HG03103 (cell line): ENCODE measurements around the gene SYT1.
"Not testable (repeated sequence)": the region's sequence is repeated elsewhere in the genome, so short reads cannot be mapped to it uniquely, and the experiment has no call there.

Experiments used
- ATAC-seq: cut with Tn5 transposase; IDR thresholded peaks from one replicate; pipeline ENCODE4 v1.9.1; 2021; ENCODE audit warnings: low read depth; ENCODE audit not compliant: unreplicated experiment

SYT1 gene

DNA sequence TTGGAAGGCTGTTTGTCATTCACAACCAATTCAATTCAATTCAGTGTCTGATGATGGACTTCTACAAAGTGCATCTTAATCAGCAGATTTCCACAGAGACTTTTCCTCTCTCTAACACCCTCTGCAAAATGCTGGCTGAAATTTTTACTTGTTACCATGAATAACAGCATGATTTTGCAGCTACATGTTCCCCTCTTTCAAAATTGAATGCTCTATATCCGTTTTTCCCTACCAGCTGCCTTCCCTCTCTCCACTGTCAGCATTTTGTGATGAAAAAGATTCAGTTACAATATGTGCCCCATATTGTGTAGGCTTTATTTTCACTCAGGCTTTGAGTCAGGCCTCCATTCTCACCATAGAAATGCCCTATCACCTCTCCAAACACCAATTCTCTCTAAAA lies 334.6 kb downstream of the SYT1 start:
- ATAC-seq, result no peak

- ATAC-seq, result no peak
Observed at GRCh38 chr12:79200176-79200575, 335.6 kb downstream of the SYT1 start.

DNA sequence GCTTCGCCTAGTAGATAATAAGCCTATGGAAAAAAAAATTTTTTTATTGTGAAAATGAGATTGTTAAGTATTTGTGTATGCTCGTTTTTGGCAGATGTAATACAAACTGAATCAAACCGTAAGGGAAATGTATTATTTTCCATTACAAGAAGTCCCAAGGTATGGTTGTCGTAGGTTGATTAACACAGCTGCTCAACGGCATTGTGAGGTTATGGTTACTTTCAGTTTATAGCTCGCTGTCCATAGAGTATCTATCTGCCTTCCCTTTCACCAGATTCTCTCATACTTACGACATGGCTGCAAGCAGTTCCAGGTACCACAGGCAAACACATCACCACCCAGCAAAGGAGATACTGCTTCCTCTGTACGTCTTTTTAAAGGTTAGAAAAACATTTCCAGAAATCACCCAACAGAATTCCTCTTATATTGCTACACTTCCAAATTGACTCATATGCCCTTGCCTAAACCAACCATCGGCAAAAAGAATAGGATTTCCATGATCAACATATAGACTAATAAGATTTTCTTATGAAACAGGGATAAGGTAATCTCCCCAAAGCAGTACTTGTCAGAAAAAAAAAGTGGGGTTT lies 338.6 kb downstream of the SYT1 start:
- no peak for ATAC-seq

DNA sequence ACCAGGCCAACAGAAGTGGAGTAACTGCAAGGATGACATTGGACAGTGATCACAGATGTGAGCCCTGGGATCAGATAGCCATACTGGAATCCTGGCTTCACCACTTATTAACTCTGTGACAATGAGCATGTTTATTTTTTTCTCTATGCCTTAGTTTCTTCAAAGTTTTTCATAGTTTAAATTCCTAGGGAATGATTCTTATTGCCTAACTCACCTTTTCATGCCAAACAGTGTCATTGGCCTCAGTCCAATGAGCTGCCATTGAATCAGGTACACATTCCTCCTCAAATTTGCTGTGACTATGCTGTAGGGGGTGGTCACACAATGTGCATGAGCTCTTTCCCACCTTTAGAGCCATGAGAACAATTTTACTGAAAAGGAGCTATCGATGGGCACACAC lies 342.3 kb downstream of the SYT1 start:
- no peak for ATAC-seq

DNA sequence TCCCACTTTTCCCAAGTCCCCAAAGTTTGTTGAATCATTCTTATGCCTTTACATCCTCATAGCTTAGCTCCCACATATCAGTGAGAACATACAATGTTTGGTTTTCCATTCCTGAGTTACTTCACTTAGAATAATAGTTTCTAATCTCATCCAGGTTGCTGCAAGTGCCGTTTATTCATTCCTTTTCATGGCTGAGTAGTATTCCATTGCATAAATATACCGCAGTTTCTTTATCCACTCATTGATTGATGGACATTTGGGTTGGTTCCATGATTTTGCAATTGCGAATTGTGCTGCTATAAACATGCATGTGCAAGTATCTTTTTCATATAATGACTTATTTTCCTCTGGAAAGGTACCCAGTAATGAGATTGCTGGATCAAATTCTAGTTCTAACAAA lies 345.8 kb downstream of the SYT1 start:
- ATAC-seq, result not testable (repeated sequence)

DNA sequence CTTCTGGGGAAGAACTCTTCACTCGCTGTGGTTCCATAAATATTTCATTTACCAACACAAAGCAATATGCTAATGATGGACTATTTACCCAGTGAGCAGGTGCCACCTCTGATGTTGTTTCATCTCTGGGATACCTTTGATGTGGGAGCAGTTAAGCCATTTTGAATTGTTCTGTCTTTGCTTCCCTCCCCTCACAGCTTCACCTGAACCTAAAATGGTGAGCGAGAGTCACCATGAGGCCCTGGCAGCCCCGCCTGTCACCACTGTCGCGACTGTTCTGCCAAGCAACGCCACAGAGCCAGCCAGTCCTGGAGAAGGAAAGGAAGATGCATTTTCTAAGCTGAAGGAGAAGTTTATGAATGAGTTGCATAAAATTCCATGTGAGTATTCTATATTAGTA lies 352.7 kb downstream of the SYT1 start:
- no peak for ATAC-seq

DNA sequence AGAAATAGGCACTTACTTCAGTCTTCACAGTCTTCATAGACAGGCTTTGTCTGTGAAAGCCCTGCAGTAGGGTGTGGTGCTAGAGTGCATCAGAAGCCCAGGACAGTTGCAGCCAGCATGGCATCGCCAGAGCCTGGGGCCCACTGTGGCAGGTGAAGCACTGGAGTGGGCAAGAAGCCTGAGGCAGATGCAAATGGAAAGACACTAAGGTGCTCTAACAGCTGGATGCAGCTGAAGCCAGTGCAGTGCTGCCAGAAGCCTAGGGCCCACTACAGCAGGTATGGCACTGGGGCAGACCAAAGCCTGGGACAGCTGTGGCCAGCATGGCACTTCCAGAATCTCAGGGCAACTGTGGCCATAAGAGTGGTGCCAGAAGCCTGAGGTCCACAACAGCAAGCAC lies 358.6 kb downstream of the SYT1 start:
- no peak for ATAC-seq

GRCh38 chr12:79223761-79224160 lies 359.2 kb downstream of the SYT1 start:
- no peak for ATAC-seq

DNA sequence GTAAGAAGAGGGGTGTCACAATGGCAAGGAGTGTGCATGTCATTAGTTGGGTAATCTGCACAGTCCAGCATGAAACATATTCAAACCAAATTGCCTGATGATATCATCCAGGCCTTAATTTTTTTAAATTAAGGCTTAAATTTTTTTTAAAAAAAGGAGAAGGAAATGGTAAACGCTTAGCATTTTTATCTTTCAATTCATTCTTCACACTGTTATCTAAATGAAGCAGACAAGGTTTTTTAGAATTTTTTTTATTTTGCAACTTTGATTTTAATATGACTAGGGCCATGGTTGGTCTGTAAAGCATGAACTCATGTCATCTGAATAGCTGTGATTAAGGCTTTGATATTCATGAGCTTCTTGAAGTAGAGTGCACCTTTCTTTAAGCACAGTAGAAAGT lies 362.5 kb downstream of the SYT1 start:
- ATAC-seq, result no peak

DNA sequence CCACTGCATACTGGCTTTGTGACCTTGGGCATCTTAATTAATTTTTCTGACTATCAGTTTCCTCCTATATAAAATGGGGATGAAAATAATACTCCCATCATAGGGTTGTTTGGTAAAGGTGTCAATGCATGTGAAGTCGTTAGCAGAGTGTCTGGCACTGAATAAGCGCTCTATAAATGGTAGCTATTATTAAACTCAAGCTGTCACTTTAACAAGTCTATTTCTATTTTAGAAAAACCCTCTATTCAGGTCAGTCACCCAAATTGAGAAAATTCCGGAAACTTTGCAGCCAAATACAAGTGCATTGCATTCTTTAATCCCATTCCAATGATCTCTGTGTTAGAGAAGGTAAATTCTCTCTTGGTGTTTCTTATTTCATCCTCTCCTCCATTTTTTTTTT lies 363.1 kb downstream of the SYT1 start:
- no peak for ATAC-seq

GRCh38 chr12:79233341-79233781 lies 368.8 kb downstream of the SYT1 start:
- peak; percentile 78 for ATAC-seq

- no peak for ATAC-seq
Observed at GRCh38 chr12:79236920-79237319, 372.3 kb downstream of the SYT1 start.

DNA sequence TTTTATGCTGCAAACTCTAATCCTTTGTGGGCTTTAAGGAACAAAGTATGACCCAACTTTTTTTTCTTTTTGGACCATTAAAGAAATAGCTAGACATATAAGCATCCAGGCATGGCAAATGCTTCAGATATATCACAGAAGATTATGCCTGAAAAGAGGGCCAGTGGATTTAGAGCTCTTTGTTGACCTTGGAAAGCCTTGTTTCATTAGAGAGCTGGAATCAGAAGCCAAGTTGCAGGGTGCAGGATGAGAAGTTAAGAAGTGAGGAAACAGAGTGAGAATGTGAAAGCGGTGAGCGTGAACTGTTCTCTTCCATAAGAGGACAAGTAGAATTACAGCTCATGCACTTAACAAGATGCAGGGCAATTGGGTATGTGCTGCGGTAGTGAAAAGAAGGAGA lies 373.7 kb downstream of the SYT1 start:
- ATAC-seq, result no peak

GRCh38 chr12:79247494-79247893 lies 382.9 kb downstream of the SYT1 start:
- no peak for ATAC-seq

DNA sequence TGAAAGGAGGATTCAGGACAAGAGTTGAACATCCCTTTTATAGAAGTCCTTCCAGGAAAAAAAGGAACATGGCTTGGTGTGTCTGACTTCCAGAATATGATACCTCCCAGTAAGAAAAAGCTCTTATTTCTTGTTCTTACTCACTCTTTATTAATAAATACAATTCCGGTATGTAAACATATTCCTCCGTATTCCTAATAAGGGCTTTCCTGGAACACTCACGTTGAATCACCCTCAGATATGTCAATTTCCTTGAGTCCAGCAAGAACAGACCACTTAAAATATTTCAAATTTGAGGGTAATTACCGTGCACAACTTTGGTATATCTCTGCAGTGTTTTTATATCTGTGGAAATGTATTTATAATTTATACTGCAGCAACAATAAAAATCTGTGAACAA lies 385.6 kb downstream of the SYT1 start:
- ATAC-seq, result no peak

- ATAC-seq, result no peak
Observed at GRCh38 chr12:79250960-79251755, 386.6 kb downstream of the SYT1 start.

DNA sequence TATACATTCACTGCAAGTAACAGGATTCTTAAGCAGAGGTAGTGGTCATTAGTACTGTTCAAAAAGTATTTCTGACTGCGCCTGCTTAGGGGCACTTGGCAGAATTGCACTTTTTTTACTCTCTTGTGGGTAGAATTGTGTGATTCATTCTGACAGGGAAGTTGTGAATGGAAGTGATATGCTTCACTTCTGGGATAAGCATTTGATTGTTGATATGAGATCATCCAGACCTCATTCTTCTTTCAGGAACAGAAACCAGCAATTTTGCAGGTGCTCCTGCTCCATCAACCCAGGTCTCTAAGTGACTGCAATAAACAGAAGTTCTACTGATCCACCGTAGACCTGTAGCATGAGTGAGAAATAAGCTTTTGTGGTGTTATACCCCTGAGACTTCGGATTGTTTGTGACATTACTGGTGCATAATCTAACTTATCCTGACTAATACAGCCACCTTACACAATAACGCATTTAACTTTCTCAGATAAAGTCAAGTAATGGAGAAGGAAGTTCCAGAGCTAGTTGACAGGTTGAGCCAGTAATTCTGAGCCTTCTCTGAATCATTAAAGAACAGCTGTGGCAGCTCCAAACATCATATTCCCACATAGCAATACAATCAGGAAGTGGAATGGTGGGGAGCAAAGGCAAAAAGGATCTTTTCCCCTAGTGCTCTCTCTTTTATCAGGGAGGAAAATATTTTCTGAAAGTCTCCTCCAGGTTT lies 387.9 kb downstream of the SYT1 start:
- ATAC-seq, result no peak

- ATAC-seq, result no peak
Observed at GRCh38 chr12:79255288-79255687, 390.7 kb downstream of the SYT1 start.

- ATAC-seq, result no peak
Observed at GRCh38 chr12:79260923-79261322, 396.3 kb downstream of the SYT1 start.

DNA sequence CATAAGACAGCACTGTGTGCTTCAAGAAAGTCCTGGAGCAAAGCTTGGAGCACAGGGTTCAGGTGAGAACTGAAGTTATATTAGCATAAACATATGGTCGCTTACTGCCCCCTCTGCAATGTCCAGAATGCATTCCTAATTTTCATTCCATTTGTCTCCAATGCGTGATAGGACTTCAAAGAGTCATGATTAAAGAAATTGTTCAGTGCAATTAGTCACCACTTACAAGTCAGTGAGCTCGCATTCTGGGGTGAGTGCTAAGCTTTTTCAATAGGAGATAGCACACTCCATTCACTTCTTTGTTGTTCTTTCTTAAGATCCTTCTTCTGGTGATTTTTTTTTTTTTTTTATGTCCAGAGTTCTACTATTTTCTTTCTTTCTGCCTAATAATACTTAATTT lies 398.4 kb downstream of the SYT1 start:
- no peak for ATAC-seq

- no peak for ATAC-seq
Observed at GRCh38 chr12:79266343-79267144, 402.0 kb downstream of the SYT1 start.
